Measurements from ENCODE around the gene CDIP1.

CDIP1 gene

GRCh38 chr16:4499196-4499555 lies 39.4 kb downstream of the CDIP1 start:
- in situ Hi-C loops (cut with HindIII; ENCODE audit: low sequenced_read_pairs), result no loop called here
- no peak overlapping the region for H3K4me3 ChIP-seq (ENCODE audit: low read depth, low read length)
- DNase-seq (ENCODE audit: low read depth, low spot score), result no peak
- TF ChIP-seq, protein P1, sequence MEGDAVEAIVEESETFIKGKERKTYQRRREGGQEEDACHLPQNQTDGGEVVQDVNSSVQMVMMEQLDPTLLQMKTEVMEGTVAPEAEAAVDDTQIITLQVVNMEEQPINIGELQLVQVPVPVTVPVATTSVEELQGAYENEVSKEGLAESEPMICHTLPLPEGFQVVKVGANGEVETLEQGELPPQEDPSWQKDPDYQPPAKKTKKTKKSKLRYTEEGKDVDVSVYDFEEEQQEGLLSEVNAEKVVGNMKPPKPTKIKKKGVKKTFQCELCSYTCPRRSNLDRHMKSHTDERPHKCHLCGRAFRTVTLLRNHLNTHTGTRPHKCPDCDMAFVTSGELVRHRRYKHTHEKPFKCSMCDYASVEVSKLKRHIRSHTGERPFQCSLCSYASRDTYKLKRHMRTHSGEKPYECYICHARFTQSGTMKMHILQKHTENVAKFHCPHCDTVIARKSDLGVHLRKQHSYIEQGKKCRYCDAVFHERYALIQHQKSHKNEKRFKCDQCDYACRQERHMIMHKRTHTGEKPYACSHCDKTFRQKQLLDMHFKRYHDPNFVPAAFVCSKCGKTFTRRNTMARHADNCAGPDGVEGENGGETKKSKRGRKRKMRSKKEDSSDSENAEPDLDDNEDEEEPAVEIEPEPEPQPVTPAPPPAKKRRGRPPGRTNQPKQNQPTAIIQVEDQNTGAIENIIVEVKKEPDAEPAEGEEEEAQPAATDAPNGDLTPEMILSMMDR (IDR thresholded peaks at IDR 0.05; ENCODE audit: low read depth, low read length), result no peak

DNA sequence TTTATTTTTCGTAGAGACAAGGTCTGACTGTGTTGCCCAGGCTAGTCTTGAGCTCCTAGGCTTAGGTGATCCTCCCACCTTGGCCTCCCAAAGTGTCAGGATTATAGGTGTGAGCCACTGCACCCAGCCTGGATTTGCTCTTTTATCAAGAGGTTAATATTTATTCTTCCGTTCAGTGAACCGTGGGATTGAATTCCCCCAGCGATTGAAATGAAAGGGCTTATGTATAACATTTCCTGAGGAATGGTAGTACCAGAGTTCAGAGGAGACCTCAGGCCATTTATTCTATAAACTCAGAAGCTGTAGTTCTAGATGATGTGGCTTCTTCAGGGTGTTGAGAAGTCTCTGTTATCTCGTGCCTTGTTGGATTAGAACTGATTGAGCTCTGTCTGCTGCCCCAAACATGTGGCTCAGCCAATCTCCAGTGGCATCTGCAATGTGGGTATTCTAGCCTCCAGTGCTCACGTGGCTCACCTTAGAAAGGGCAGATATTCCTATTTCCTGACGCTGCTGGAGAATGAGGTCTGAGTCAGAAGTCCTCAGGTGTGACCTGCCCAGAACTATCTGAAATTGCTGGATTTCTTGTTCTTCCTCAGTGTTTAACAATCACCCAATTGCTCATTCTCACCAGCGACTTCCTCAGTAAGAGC lies 39.9 kb downstream of the CDIP1 start:
- DNase-seq (ENCODE audit: low read depth, low spot score), result no peak
- H3K4me3 ChIP-seq (ENCODE audit: low read depth, low read length), result no peak overlapping the region
- in situ Hi-C loops (cut with HindIII; ENCODE audit: low sequenced_read_pairs), result no loop called here
- TF ChIP-seq, protein P1 (IDR thresholded peaks at IDR 0.05; ENCODE audit: low read depth, low read length), result no peak

- TF ChIP-seq, protein P1 (IDR thresholded peaks at IDR 0.05; ENCODE audit: low read depth, low read length), result no peak
- peak; percentile 63 for DNase-seq (ENCODE audit: low read depth, low spot score)
- H3K4me3 ChIP-seq (ENCODE audit: low read depth, low read length), result no peak overlapping the region
- in situ Hi-C loops (cut with HindIII; ENCODE audit: low sequenced_read_pairs), result no loop called here
Measured at GRCh38 chr16:4496305-4496704, 42.3 kb downstream of the CDIP1 start.

- in situ Hi-C loops (cut with HindIII; ENCODE audit: low sequenced_read_pairs), result no loop called here
- DNase-seq (ENCODE audit: low read depth, low spot score), result no peak
- H3K4me3 ChIP-seq (ENCODE audit: low read depth, low read length), result no peak overlapping the region
- TF ChIP-seq, protein P1 (IDR thresholded peaks at IDR 0.05; ENCODE audit: low read depth, low read length), result no peak
Measured at GRCh38 chr16:4495766-4496165, 42.8 kb downstream of the CDIP1 start.

DNA sequence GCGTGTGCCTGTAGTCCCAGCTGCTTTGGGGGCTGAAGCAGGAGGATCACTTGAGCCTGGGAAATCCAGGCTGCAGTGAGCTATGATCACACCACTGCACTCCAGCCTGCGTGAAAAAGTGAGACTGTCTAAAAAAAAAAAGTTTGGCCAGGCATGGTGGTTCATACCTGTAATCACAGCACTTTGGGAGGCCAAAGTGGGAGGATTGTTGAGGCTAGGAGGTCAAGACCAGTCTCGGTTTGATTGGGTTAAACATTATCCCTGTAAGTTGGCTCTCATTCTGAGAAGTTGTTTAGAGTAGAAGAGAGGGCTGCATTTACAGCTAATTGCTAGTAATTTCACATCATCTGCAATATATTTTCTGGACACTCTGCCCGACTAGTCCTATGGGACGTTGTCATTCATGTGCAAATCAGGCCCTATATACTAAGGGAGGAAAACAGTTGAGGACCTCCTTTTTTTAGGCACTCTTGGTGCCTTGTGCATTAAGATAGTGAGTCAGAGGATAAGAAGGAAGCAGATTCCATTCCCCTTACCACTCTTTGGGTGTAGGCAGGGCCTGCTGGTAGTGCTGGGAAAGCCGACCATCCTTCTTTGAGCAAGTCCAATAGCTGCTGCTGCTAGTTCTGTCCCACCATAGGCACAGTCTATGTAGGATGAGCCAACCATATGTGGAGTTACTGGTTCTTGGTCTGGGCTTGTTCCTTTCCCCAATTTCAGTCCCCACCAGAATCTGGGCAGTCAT lies 43.7 kb downstream of the CDIP1 start:
- TF ChIP-seq, protein P1 (IDR thresholded peaks at IDR 0.05; ENCODE audit: low read depth, low read length), result no peak
- peak; percentile 72 for DNase-seq (ENCODE audit: low read depth, low spot score)
- H3K4me3 ChIP-seq (ENCODE audit: low read depth, low read length), result no peak overlapping the region
- in situ Hi-C loops (cut with HindIII; ENCODE audit: low sequenced_read_pairs), result no loop called here

DNA sequence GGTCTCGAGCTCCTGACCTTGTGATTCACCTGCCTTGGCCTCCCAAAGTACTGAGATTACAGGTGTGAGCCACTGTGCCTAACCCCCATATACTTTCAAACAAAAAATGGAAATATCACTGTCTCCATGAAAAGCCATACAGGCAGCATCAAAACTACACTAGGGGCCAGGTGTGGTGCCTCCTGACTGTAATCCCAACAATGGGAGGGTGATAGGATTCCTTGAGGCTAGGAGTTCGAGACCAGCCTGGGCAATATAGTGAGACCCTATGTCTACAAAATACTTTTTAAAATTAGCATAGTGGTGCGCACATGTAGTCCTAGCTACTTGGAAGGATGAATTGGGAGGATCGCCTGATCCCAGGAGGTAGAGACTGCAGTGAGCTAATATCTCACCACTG lies 46.7 kb downstream of the CDIP1 start:
- in situ Hi-C loops (cut with HindIII; ENCODE audit: low sequenced_read_pairs), result no loop called here
- H3K4me3 ChIP-seq (ENCODE audit: low read depth, low read length), result no peak overlapping the region
- no peak for DNase-seq (ENCODE audit: low read depth, low spot score)
- TF ChIP-seq, protein P1 (IDR thresholded peaks at IDR 0.05; ENCODE audit: low read depth, low read length), result no peak

All from astrocyte of the spinal cord (primary cell).